NCI-H524 (cell line): ENCODE measurements around the gene STAT1.

Experiments used
- DNase-seq, 2 experiments: peaks; one replicate each; lab custom pipeline; 2025; lab: John Stamatoyannopoulos, UW

The STAT1 gene

DNA sequence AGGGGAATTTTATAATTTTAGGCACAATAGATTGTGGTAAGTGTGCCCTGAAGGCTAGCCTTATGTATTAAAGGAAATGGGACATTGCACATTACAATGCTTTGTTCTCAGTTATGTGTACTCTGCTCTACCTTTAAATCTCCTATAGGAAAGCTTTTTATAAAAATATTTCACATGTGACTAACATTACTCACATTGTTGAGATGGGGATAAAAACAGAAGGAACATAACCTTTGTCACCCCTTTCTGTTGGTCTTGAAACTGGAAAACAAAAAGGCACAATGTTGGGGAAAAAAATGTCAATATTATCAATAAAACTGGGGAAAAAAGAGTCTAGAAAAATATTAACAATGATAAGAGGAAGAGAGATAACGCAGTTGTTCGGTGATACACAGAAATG, 17.3 kb upstream of the STAT1 start:
- no peak for DNase-seq

DNA sequence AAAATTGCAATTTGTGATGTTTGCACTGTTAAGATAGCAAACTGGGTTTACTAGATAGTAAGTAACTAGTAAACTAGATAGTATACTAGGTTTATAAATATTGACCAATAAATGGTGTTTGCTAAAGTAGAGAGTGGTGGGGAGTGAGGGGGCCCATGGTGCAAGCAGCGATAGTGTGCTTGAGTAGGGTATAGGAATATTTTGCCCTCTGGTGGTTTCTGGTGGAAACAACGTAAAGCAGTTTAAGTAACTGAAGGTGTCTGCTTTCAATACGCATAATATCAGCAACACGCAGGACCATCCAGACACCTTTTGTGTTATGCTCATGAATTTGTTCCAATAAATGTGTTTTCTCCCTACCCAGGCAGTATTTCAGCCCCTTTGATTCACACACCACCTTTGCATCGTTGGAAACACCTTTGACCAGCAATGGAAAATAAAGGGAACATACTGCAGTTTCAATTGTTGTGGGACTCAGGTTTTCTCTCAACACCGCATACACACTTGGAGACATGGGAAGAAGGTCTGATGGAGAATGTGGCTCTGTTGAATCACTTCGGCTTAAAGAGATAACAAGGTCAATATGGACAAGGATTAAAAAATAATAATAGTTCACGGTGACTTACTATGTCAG, 16.7 kb upstream of the STAT1 start:
- DNase-seq: peak; percentile 6 to 52

DNA sequence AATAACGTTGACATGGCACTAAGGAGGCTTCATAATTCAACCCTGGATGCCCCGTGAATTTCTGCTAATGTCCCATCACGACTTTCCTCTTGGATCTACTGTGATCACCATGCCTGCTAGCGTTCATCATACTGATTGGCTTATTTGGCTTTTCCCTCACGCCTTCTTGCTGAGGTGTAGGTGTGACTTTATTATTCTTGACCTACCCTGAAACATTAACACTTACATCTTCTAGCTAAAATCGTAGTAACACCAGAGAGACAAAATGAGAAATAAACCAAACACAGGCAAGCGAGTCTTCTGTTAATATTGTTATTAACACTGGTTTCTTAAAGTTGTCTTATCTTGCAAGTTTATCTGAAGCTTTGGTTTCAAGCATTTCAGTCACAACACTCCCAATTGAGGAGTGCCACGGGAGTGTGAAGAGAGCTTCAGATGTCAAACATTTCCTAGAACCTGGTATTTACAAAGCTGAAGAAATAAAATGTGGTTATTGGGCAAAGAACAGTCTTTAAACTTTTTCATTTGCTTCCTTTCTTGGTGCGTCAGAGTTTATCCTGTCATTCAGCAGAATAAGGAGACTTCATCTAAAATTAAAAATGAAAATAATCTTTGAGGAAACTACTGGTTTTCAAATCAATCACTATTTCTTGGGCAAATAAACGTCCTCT, 15.4 kb upstream of the STAT1 start:
- no peak for DNase-seq

DNA sequence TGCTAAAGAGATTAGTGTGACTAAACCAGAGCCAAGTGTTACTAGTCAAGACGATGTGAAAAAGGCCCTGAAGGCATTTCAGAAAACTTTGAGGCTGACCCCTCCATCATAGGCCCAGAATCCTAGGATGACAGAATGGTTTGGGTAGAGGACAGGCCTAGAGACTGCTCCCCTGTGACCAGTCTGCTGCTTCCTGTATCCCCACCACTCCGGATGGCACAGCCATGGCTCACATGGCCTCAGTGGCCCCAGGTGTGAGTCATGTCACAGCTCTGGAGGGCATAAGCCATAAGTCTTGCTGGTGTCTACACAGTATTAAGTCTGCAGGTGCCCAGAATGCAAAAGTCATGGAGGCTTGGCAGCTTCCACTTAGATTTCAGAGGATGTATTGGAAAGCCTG, 12.4 kb upstream of the STAT1 start:
- no peak for DNase-seq

- no peak for DNase-seq
Observed at GRCh38 chr2:191025135-191025534, 11.2 kb upstream of the STAT1 start.

DNA sequence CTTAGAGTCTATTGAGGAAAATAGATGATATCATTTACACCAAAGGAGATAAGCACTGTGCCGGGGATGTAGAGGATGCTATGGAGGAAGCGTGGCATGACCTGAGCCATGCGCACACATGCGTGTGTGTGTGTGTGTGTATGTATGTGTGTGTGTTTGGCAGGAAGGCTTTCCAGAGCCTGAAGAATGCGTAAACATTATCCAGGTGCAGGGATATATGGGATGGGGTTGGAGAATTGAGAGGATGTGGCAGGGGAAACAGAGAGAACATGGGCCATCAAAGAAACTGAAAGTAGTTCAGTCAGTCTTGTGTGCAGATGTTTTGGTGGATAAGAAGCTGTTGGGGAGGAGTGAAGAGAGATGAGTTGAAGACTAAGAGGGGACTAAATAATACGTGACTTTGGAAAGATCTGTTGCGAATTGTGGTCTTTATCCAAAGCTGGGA, 9.3 kb upstream of the STAT1 start:
- no peak for DNase-seq

DNA sequence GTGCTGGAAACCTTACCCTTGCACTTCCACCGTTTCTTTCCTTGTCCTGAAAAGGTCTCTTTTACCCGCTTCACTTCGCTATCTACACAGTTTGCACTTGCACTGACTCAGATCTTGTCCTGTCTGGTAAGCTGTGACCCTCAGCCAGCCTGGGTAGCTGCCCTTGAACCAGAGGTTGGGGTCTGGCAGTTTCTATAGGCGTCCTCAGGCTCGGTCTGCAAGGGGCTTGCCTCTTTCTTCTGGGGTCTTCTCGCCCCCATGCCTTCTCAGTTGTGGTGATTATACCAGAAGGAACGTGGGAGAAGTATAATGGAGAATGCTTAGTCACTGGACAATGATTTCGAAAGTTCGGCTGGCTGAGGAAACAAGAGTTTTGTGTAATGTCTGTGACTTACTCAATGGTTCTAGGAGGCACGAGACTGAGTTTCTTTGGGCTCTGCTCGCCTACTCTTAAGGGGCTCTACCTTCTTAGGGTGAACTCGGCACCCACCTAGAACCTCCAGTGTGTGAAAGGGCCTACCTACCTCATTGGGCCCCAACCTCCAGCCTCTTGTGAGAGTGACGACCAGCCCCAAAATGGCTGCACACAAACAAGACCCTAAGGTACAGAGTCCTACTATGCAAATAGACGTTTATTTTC, 6.9 kb upstream of the STAT1 start:
- peak in 1 of 2 experiments; percentile 24 for DNase-seq

DNA sequence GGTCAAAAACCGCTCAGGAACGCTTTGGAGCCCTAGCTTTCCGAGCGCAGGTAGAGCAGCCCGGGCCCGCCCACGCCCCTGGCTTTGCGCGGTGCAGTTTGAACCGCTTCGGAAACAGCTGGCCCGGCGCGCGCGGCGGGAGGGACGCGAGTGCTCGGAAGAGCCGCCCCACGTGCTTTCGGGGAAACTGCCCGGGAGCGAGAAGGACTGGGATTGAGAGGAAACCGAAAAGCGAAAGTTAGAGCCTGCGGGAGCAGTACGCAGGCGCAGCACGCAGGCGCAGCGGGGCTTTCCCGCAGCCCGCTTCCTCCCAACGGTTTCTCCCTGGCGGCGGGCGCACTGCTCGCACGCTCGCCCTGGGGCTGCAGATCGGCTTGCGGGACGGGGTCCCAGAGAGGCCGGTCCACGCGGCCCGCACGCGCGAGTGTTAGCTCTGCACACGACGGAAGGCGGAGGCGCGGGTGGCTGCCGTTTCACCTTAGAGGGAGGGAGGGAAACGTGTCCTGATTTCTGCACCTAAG, 6.3 kb upstream of the STAT1 start:
- peak; percentile 83 to 94 for DNase-seq

- no peak for DNase-seq
Observed at GRCh38 chr2:191019376-191019775, 5.4 kb upstream of the STAT1 start.

GRCh38 chr2:191018643-191019119, 4.7 kb upstream of the STAT1 start:
- DNase-seq: no peak

GRCh38 chr2:191018048-191018447, 4.1 kb upstream of the STAT1 start:
- no peak for DNase-seq

DNA sequence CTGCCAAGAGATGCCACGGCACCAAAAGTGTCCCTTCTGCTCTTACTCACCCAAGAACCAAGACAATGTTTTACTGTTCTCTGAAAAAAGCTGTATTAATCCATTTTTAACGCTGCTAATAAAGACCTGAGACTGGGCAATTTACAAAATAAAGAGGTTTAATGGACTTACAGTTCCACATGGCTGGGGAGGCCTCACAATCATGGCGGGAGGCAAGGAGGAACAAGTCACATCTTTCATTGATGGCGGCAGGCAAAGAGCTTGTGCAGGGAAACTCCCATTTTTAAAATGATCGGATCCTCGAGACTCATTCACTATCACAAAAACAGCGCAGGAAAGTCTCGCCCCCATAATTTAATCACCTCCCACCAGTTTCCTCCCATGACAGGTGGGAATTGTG, 1.9 kb upstream of the STAT1 start:
- no peak for DNase-seq

- no peak for DNase-seq
Observed at GRCh38 chr2:191015239-191015638, 1.3 kb upstream of the STAT1 start.

DNA sequence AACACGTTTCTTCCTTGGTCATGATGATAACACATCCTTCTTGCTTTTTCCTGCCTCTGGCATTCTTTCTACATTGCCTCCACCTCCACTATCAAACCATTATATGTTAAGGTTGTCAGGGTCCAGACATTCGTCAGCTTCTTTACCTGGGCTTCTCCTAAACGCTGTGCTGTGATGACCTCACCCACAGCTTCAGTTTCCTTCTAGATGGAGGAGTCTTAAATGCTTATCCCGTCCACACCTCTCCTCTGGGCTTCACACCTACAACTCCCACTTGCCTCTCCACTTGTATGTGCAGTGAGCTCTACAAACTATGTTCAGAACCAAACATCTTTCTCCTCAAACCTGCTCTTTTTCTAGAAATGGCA, 666 bp upstream of the STAT1 start:
- DNase-seq: no peak

GRCh38 chr2:191013682-191013931, 364 bp downstream of the STAT1 start:
- peak; percentile 70 to 73 for DNase-seq

DNA sequence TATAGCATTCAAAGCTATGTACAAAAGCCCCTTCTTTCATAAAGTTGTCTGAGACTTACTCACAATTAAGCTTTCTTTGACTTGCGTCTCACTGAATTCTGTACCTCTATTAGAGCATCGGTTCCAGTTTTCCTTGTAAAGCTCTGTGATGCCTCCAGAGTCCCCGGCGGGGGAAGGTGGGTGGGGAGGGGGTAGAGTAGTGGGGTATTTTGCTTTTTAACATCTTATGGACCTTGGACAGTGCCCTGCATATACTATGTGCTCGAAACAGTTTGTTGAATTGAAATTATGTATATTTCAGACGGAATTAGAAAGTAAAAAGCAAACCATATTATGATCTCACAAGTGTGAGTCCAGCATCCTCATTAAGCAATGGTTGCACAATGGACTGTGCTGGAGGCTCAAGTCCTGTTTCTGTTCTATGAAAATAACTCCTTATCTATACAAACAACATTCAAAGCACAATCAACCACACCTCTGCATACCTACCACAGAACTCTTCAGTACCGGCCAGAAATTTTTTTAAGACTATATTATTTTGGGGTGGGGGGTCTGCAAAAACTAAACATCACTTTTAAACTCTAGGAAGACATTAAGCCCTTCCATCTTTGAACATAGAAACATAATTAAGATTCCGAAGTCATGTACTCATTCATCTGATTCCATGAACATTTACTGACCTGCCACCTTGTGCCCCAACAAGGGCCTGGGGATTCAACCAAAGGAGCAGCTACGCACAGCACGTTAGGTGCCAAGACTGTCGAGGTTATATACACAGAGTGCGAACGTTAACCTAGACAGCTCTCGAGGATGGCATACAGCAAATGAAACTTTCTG, 908 bp downstream of the STAT1 start:
- no peak for DNase-seq

DNA sequence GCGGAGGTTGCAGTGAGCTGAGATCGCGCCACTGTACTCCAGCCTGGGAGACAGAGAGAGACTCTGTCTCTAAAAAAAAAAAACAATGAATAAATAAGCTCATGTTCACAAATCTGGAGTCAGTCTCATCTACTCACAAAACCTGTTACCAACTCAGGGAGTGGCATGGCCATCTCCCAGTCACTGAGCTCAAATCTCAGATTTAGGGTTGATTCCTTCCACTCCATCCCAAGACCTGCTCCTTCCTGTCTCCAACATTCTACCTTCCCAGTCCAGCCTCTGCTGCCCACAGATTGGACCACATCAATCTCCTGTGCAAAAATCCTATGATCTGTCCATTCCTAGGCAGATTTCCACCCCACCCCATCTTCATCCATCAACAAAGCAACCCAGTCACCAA, 1.6 kb downstream of the STAT1 start:
- no peak for DNase-seq

- no peak for DNase-seq
Observed at GRCh38 chr2:191010887-191011885, 2.8 kb downstream of the STAT1 start.

DNA sequence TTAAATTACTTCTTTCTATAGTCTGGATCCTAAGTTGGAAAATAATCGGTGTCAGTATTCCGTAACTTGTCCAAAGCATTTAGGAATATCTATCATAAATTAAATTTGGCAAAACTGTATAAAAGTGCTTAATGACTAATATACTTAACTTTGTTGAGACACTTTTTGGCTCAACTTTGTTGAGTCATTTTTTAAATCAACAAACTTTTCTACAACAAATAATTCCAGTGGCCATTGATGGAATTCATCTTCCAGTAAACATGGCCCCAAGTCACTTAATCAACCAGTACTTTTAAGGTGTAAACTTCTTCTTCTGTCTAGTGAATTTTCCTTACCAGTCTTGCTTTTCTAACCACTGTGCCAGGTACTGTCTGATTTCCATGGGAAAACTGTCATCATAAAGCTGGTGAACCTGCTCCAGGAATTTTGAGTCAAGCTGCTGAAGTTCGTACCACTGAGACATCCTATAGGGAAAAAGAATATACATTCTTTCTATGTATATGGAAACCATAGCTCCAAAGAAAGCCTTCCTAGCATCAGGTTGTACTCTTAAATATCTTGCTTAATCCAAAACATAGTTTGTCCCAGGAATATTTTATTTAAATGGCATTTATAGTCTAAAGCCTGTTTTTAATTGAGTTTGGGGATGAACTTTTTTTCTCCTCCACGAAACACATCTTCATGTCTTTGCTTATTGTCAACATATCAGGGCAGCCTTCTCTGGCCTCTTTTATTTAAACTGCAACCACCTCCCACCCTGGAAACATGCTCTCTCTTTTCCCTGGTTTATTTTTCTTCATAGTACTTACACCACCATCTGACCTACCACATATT, 4.2 kb downstream of the STAT1 start:
- no peak for DNase-seq

DNA sequence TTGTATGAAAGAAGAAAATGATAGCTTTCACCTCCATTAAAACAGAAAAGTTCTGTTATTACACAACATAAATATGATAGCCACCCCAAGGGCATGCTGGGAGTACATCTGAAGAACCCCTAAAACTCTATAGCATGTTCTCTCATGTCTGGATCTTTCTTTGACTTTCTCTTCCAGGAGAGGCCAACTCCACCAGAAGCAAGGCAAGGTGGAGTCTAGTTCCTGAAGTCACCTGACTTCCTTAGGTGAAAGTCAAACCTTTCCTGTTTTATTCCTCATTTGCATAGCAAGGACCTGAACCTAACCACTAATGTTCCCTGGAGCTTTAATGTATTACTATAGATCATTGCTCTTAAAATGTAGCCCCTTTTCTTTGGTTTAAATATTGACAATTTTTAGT, 5.7 kb downstream of the STAT1 start:
- no peak for DNase-seq
